OCI-LY3 (cell line): Measurements from ENCODE around the gene MYLK4.

Source experiments
- CTCF ChIP-seq: fragments of 200-600, 300-600 bp; sonication (generic); IDR thresholded peaks from 2 replicates; pipeline ENCODE4 v1.5.1; 2014; ENCODE audit warnings: antibody characterized with exemption, low read length, low read depth
- EZH2phosphoT487 ChIP-seq: fragments of 200-600 bp; shearing (Covaris generic); IDR thresholded peaks from 2 replicates; pipeline ENCODE4 v1.6.1; 2018; ENCODE audit warnings: antibody characterized with exemption, mixed run types, low read depth

GRCh38 chr6:2713473-2714110 lies 37.1 kb downstream of the MYLK4 start:
- TF ChIP-seq CTCF (no peak), EZH2phosphoT487 (no peak)
